Activated CD8-positive, alpha-beta memory T cell treated with anti-CD3 and anti-CD28 coated beads, Interleukin-2, amount 10 ng/mL, durations not matched to agents 7 days and 5 days (primary cell): ENCODE measurements around the gene PTPRA. TPM values are rescaled to one million over a fixed set of nuclear protein-coding genes. Genes with fewer than 3 reads are reported as not detected.

ENCODE experiments used
- ATAC-seq: fragments of 150-1000 bp; cut with Tn5 transposase; one replicate; pipeline ENCODE4 v1.10.0; 2021; ENCODE audit warnings: moderate library complexity
- CTCF ChIA-PET: fragments of 350-600 bp; sonication (Branson Sonifier 250); formaldehyde crosslinking; loops from one replicate; lab custom pipeline; 2021; ENCODE audit warnings: antibody characterized with exemption; lab: Charles Lee
- DNase-seq: peaks from one replicate; pipeline ENCODE4 v3.0.0-alpha.2; 2020
- H3K27ac Mint-ChIP-seq: one replicate; pipeline ENCODE4 v1.8.0; 2021; ENCODE audit warnings: mild to moderate bottlenecking, mixed read lengths
- H3K27me3 Mint-ChIP-seq: one replicate; pipeline ENCODE4 v1.8.0; 2021; ENCODE audit warnings: mixed read lengths
- H3K36me3 Mint-ChIP-seq: one replicate; pipeline ENCODE4 v1.8.0; 2021; ENCODE audit warnings: mild to moderate bottlenecking, mixed read lengths
- H3K4me1 Mint-ChIP-seq: one replicate; pipeline ENCODE4 v1.8.0; 2021; ENCODE audit warnings: mixed read lengths
- H3K4me3 Mint-ChIP-seq: one replicate; pipeline ENCODE4 v1.8.0; 2021; ENCODE audit warnings: mild to moderate bottlenecking, moderate library complexity, mixed read lengths
- H3K9me3 Mint-ChIP-seq: one replicate; pipeline ENCODE4 v1.8.0; 2022; ENCODE audit warnings: low read depth, mixed read lengths
- total RNA-seq, 2 experiments: library from RNA; stranded (reverse); gene quantifications; one replicate each; pipeline ENCODE4 v1.2.3, GENCODE V29; 2021

The PTPRA gene
- total RNA-seq, 2 experiments from 2014 or later, result 51.5 to 60.7 TPM

GRCh38 chr20:2865630-2866029, 7.7 kb upstream of the PTPRA start:
- CTCF ChIA-PET, result interaction anchor here (0.6 to 2.9 kb wide), 16 partner anchors 8 to 180 kb away, joined by 3 to 13 read pairs (median 3); partner anchors contain the start of genes MRPS26 and PTPRA
- Mint-ChIP-seq H3K27ac (peak overlapping the region; percentile 80), H3K36me3 (peaks cover 18% of the 10 kb centered on the region), H3K9me3 (no peaks in the 10 kb centered on the region), H3K4me1 (peaks cover 41% of the 10 kb centered on the region), H3K4me3 (no peak overlapping the region), H3K27me3 (no peaks in the 10 kb centered on the region)
- peak; percentile 74 for DNase-seq
- ATAC-seq, result peak; percentile 77

GRCh38 chr20:2866236-2866635, 7.0 kb upstream of the PTPRA start:
- Mint-ChIP-seq H3K27me3 (no peaks in the 10 kb centered on the region), H3K36me3 (peaks cover 17% of the 10 kb centered on the region), H3K4me1 (peaks cover 47% of the 10 kb centered on the region), H3K27ac (peak overlapping the region; percentile 80), H3K9me3 (no peaks in the 10 kb centered on the region), H3K4me3 (no peak overlapping the region)
- DNase-seq (peak; percentile 55), ATAC-seq (peak; percentile 37)
- CTCF ChIA-PET, result interaction anchor here (0.7 to 2.9 kb wide), 5 partner anchors 11 to 138 kb away, joined by 3 to 13 read pairs (median 4); no protein-coding TSS in a partner anchor

GRCh38 chr20:2867081-2867864, 6.0 kb upstream of the PTPRA start:
- H3K27ac Mint-ChIP-seq, result no peak overlapping the region
- no peak for ATAC-seq

GRCh38 chr20:2869381-2869780, 3.9 kb upstream of the PTPRA start:
- no peak overlapping the region for H3K27ac Mint-ChIP-seq
- peaks cover 13% of the 10 kb centered on the region for H3K36me3 Mint-ChIP-seq
- no peaks in the 10 kb centered on the region for H3K9me3 Mint-ChIP-seq
- CTCF ChIA-PET, result interaction anchor here (1.9 kb wide), 1 partner anchor 17 kb away, joined by 6 read pairs; no protein-coding TSS in a partner anchor
- H3K4me1 Mint-ChIP-seq, result peaks cover 58% of the 10 kb centered on the region
- H3K4me3 Mint-ChIP-seq, result no peak overlapping the region
- DNase-seq (no peak), ATAC-seq (no peak)
- H3K27me3 Mint-ChIP-seq, result no peaks in the 10 kb centered on the region

More at GRCh38 chr20:2867081-2867864, 6.0 kb upstream of the PTPRA start:
- no peaks in the 10 kb centered on the region for H3K9me3 Mint-ChIP-seq
- no peaks in the 10 kb centered on the region for H3K27me3 Mint-ChIP-seq
- peaks cover 15% of the 10 kb centered on the region for H3K36me3 Mint-ChIP-seq
- H3K4me1 Mint-ChIP-seq, result peaks cover 55% of the 10 kb centered on the region
- H3K4me3 Mint-ChIP-seq, result no peak overlapping the region
- no peak for DNase-seq
- CTCF ChIA-PET, result interaction anchor here (1.9 to 2.9 kb wide), 2 partner anchors 15 to 16 kb away, joined by 6 to 13 read pairs; no protein-coding TSS in a partner anchor

- ATAC-seq, result no peak
- Mint-ChIP-seq H3K27ac (peak overlapping the region; percentile 16), H3K9me3 (no peaks in the 10 kb centered on the region), H3K36me3 (peaks cover 10% of the 10 kb centered on the region), H3K4me1 (peaks cover 57% of the 10 kb centered on the region), H3K4me3 (no peak overlapping the region), H3K27me3 (no peaks in the 10 kb centered on the region)
- CTCF ChIA-PET, result interaction anchor here (1.0 to 1.3 kb wide), 2 partner anchors 19 to 113 kb away, joined by 3 read pairs; no protein-coding TSS in a partner anchor
- DNase-seq, result no peak
These were observed 2.2 kb upstream of the PTPRA start for GRCh38 chr20:2871111-2871465.

- DNase-seq (peak; percentile 73), ATAC-seq (peak; percentile 7)
- Mint-ChIP-seq H3K4me3 (peak overlapping the region; percentile 85), H3K27ac (peak overlapping the region; percentile 94), H3K36me3 (peaks cover 16% of the 10 kb centered on the region), H3K4me1 (peaks cover 58% of the 10 kb centered on the region), H3K27me3 (no peaks in the 10 kb centered on the region), H3K9me3 (no peaks in the 10 kb centered on the region)
- CTCF ChIA-PET, result interaction anchor here (1.3 kb wide), 1 partner anchor 112 kb away, joined by 3 read pairs; no protein-coding TSS in a partner anchor
These were observed 1.4 kb upstream of the PTPRA start for GRCh38 chr20:2871661-2872458.

GRCh38 chr20:2872459-2873009, 747 bp upstream of the PTPRA start:
- ATAC-seq, result peak; percentile 51
- H3K27me3 Mint-ChIP-seq, result no peaks in the 10 kb centered on the region
- H3K36me3 Mint-ChIP-seq, result peaks cover 18% of the 10 kb centered on the region
- H3K4me1 Mint-ChIP-seq, result peaks cover 54% of the 10 kb centered on the region
- CTCF ChIA-PET, result interaction anchor here (0.7 to 1.0 kb wide), 3 partner anchors 42 to 402 kb away, joined by 3 to 4 read pairs (median 3); partner anchors contain the start of gene SNRPB
- DNase-seq, result peak; percentile 84
- H3K4me3 Mint-ChIP-seq, result peak overlapping the region; percentile 85
- peak overlapping the region; percentile 94 for H3K27ac Mint-ChIP-seq
- no peaks in the 10 kb centered on the region for H3K9me3 Mint-ChIP-seq

GRCh38 chr20:2873747-2874041, 413 bp downstream of the PTPRA start:
- Mint-ChIP-seq H3K27ac (peak overlapping the region; percentile 89), H3K9me3 (no peaks in the 10 kb centered on the region), H3K36me3 (peaks cover 20% of the 10 kb centered on the region), H3K27me3 (no peaks in the 10 kb centered on the region), H3K4me1 (peaks cover 48% of the 10 kb centered on the region), H3K4me3 (peak overlapping the region; percentile 90)
- ATAC-seq (no peak), DNase-seq (peak; percentile 77)
- CTCF ChIA-PET, result interaction anchor here (1.0 to 1.6 kb wide), 3 partner anchors 9 to 50 kb away, joined by 3 to 4 read pairs (median 4); no protein-coding TSS in a partner anchor

GRCh38 chr20:2874456-2874855, 1.2 kb downstream of the PTPRA start:
- ATAC-seq, result no peak
- H3K36me3 Mint-ChIP-seq, result peaks cover 20% of the 10 kb centered on the region

GRCh38 chr20:2875690-2876203, 2.5 kb downstream of the PTPRA start:
- Mint-ChIP-seq H3K4me1 (peaks cover 43% of the 10 kb centered on the region), H3K36me3 (peaks cover 21% of the 10 kb centered on the region), H3K4me3 (no peak overlapping the region), H3K27ac (no peak overlapping the region), H3K27me3 (no peaks in the 10 kb centered on the region), H3K9me3 (no peaks in the 10 kb centered on the region)
- ATAC-seq (no peak), DNase-seq (no peak)
- CTCF ChIA-PET, result interaction anchor here (0.6 to 0.9 kb wide), 2 partner anchors 178 to 1439 kb away, joined by 3 to 4 read pairs; no protein-coding TSS in a partner anchor

More at GRCh38 chr20:2874456-2874855, 1.2 kb downstream of the PTPRA start:
- peaks cover 49% of the 10 kb centered on the region for H3K4me1 Mint-ChIP-seq
- H3K9me3 Mint-ChIP-seq, result no peaks in the 10 kb centered on the region
- peak; percentile 47 for DNase-seq
- CTCF ChIA-PET, result interaction anchor here (1.6 kb wide), 1 partner anchor 10 kb away, joined by 4 read pairs; no protein-coding TSS in a partner anchor
- peak overlapping the region; percentile 90 for H3K4me3 Mint-ChIP-seq
- H3K27me3 Mint-ChIP-seq, result no peaks in the 10 kb centered on the region
- peak overlapping the region; percentile 89 for H3K27ac Mint-ChIP-seq

- Mint-ChIP-seq H3K36me3 (peaks cover 28% of the 10 kb centered on the region), H3K27ac (no peak overlapping the region), H3K4me3 (no peak overlapping the region), H3K4me1 (peaks cover 29% of the 10 kb centered on the region), H3K27me3 (no peaks in the 10 kb centered on the region), H3K9me3 (no peaks in the 10 kb centered on the region)
- CTCF ChIA-PET, result interaction anchor here (1.3 kb wide), 1 partner anchor 191 kb away, joined by 3 read pairs; no protein-coding TSS in a partner anchor
- no peak for DNase-seq
- ATAC-seq, result no peak
These were observed 5.2 kb downstream of the PTPRA start for GRCh38 chr20:2878515-2878914.

- Mint-ChIP-seq H3K4me3 (no peak overlapping the region), H3K27me3 (no peaks in the 10 kb centered on the region), H3K27ac (no peak overlapping the region), H3K36me3 (peaks cover 32% of the 10 kb centered on the region), H3K4me1 (peaks cover 34% of the 10 kb centered on the region), H3K9me3 (no peaks in the 10 kb centered on the region)
- CTCF ChIA-PET, result interaction anchor here (1.3 kb wide), 1 partner anchor 192 kb away, joined by 3 read pairs; no protein-coding TSS in a partner anchor
- ATAC-seq (no peak), DNase-seq (no peak)
These were observed 5.9 kb downstream of the PTPRA start for GRCh38 chr20:2879146-2879545.
